Activated CD8-positive, alpha-beta T cell treated with anti-CD3 and anti-CD28 coated beads for 36 hours (primary cell): Measurements from ENCODE around the gene ZNF516. TPM values are rescaled to one million over a fixed set of nuclear protein-coding genes. Genes with fewer than 3 reads are reported as not detected.

Experiments
- ATAC-seq: fragments of 200-7000 bp; cut with Tn5 transposase; one replicate; pipeline ENCODE4 v1.10.0; 2021; ENCODE audit warnings: mild to moderate bottlenecking, moderate library complexity
- CTCF ChIA-PET: fragments of 350-600 bp; sonication (Branson Sonifier 250); formaldehyde crosslinking; loops from one replicate; lab custom pipeline; 2021; ENCODE audit warnings: antibody characterized with exemption; lab: Charles Lee
- POLR2A ChIA-PET: fragments of 350-600 bp; sonication (Branson Sonifier 250); formaldehyde crosslinking; loops from one replicate; lab custom pipeline; 2021; ENCODE audit warnings: antibody characterized with exemption; lab: Charles Lee
- DNase-seq: peaks from one replicate; pipeline ENCODE4 v3.0.0-alpha.2; 2020
- H3K27ac Mint-ChIP-seq: one replicate; pipeline ENCODE4 v1.8.0; 2021; ENCODE audit warnings: mild to moderate bottlenecking, mixed read lengths
- H3K27me3 Mint-ChIP-seq: one replicate; pipeline ENCODE4 v1.8.0; 2021; ENCODE audit warnings: mixed read lengths
- H3K36me3 Mint-ChIP-seq: one replicate; pipeline ENCODE4 v1.8.0; 2021; ENCODE audit warnings: low read depth, mixed read lengths
- H3K4me1 Mint-ChIP-seq: one replicate; pipeline ENCODE4 v1.8.0; 2021; ENCODE audit warnings: low read depth, mixed read lengths
- H3K4me3 Mint-ChIP-seq: one replicate; pipeline ENCODE4 v1.8.0; 2021; ENCODE audit warnings: mild to moderate bottlenecking, moderate library complexity, mixed read lengths
- H3K9me3 Mint-ChIP-seq: one replicate; pipeline ENCODE4 v1.8.0; 2021; ENCODE audit warnings: mixed read lengths
- intact Hi-C: fragments of 100-400 bp; cut with micrococcal nuclease; formaldehyde crosslinking; loops from one replicate; pipeline ENCODE4 v1.10.0; 2022
- total RNA-seq, 2 experiments: library from RNA; stranded (reverse); gene quantifications; one replicate each; pipeline ENCODE4 v1.2.3, GENCODE V29; 2021
- TF ChIP-seq, protein P1 (sequence below): fragments of 200-600 bp; IDR thresholded peaks from one replicate; pipeline ENCODE4 v1.8.0; 2022; ENCODE audit warnings: antibody characterized with exemption, mild to moderate bottlenecking

ZNF516 gene
- total RNA-seq, 2 experiments from 2014 or later: 7.0 to 10.5 TPM

DNA sequence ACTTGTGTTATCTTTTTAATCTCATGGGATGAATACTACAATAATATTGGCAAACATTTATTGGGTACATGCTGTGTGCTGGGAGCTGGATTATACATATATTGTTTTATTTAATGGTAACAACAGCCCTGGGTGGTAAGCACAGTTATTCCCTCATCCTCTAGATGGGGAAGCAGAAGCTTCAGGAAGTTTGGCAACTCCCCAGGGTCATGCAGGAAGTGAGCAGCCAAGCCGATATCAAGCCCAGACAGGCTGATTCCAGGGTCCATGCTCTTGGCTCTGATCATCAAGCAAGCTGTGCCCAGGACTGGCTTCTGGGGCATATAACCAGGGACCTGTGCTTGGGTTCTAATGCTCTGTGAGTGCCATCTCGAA, 155.8 kb downstream of the ZNF516 start:
- ChIA-PET CTCF (interaction anchor here (0.9 kb wide), 1 partner anchor 12 kb away, joined by 3 read pairs; no protein-coding TSS in a partner anchor), POLR2A (no interaction called here)
- H3K4me3 Mint-ChIP-seq: no peak overlapping the region
- H3K4me1 Mint-ChIP-seq: no peaks in the 10 kb centered on the region
- H3K27me3 Mint-ChIP-seq: peaks cover 2% of the 10 kb centered on the region
- no peaks in the 10 kb centered on the region for H3K36me3 Mint-ChIP-seq
- peaks cover 1% of the 10 kb centered on the region for H3K9me3 Mint-ChIP-seq
- intact Hi-C loops: no loop called here
- TF ChIP-seq, protein P1, sequence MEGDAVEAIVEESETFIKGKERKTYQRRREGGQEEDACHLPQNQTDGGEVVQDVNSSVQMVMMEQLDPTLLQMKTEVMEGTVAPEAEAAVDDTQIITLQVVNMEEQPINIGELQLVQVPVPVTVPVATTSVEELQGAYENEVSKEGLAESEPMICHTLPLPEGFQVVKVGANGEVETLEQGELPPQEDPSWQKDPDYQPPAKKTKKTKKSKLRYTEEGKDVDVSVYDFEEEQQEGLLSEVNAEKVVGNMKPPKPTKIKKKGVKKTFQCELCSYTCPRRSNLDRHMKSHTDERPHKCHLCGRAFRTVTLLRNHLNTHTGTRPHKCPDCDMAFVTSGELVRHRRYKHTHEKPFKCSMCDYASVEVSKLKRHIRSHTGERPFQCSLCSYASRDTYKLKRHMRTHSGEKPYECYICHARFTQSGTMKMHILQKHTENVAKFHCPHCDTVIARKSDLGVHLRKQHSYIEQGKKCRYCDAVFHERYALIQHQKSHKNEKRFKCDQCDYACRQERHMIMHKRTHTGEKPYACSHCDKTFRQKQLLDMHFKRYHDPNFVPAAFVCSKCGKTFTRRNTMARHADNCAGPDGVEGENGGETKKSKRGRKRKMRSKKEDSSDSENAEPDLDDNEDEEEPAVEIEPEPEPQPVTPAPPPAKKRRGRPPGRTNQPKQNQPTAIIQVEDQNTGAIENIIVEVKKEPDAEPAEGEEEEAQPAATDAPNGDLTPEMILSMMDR: no peak
- ATAC-seq (no peak), DNase-seq (no peak)
- H3K27ac Mint-ChIP-seq: no peak overlapping the region

DNA sequence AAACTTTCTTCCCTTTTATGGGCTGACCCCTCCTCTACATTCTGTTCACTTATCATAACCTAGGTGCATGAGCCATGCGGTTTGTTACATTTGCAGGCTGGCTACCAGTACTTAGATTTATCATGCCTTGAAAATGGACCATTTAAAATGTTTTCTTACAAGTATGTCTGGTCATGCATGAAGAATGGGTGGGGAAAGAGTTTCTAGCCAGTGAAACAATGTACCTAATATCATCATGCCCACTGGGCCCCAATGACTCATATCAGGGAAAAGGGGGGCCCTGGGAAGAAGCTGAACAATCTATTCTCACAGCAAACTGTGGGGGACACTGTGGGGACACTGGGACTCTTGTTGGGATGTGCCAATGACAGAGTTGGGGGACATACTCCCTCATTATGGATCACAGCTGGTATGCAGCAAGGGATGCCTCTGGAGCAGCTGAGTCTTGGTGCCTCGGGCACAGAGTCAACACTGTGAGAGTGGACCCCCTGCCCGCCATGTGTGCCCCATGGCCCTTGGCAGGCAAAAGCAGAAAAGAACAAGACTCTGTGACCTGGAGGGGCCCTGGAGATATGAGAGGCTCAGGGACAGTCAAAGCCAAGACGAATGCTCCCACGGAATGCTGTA, 156.3 kb downstream of the ZNF516 start:
- no peak overlapping the region for H3K4me3 Mint-ChIP-seq
- no peaks in the 10 kb centered on the region for H3K4me1 Mint-ChIP-seq
- TF ChIP-seq, protein P1: no peak
- POLR2A ChIA-PET: no interaction called here
- CTCF ChIA-PET: interaction anchor here (0.5 to 0.9 kb wide), 2 partner anchors 9 to 12 kb away, joined by 3 read pairs; no protein-coding TSS in a partner anchor
- peaks cover 2% of the 10 kb centered on the region for H3K27me3 Mint-ChIP-seq
- intact Hi-C loops: no loop called here
- no peak for DNase-seq
- no peak for ATAC-seq
- H3K9me3 Mint-ChIP-seq: peaks cover 1% of the 10 kb centered on the region
- H3K27ac Mint-ChIP-seq: no peak overlapping the region
- H3K36me3 Mint-ChIP-seq: no peaks in the 10 kb centered on the region

DNA sequence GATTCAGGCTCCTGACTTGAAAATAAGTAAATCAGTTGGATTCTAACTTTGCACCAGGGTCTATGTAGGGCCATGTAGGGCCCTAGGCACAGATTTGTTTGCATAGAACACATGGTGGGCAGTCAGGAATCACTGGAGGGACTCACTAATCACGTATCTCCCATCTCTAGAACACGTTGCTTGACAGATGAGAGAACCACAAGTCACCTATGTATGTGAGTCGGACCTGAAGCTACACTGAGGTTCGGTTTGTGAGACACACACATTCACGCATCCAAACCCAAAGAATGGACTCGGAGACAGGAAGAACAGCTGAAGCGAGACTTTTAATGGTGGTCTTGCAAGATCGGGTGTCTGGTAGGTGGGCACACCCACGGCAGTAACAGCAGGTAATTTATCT, 157.0 kb downstream of the ZNF516 start:
- H3K4me1 Mint-ChIP-seq: no peaks in the 10 kb centered on the region
- intact Hi-C loops: no loop called here
- TF ChIP-seq, protein P1: no peak
- ATAC-seq: no peak
- no peaks in the 10 kb centered on the region for H3K36me3 Mint-ChIP-seq
- H3K9me3 Mint-ChIP-seq: peaks cover 1% of the 10 kb centered on the region
- ChIA-PET CTCF (interaction anchor here (0.5 kb wide), 1 partner anchor 8 kb away, joined by 3 read pairs; no protein-coding TSS in a partner anchor), POLR2A (no interaction called here)
- no peak overlapping the region for H3K4me3 Mint-ChIP-seq
- no peak overlapping the region for H3K27ac Mint-ChIP-seq
- DNase-seq: no peak
- peaks cover 2% of the 10 kb centered on the region for H3K27me3 Mint-ChIP-seq

DNA sequence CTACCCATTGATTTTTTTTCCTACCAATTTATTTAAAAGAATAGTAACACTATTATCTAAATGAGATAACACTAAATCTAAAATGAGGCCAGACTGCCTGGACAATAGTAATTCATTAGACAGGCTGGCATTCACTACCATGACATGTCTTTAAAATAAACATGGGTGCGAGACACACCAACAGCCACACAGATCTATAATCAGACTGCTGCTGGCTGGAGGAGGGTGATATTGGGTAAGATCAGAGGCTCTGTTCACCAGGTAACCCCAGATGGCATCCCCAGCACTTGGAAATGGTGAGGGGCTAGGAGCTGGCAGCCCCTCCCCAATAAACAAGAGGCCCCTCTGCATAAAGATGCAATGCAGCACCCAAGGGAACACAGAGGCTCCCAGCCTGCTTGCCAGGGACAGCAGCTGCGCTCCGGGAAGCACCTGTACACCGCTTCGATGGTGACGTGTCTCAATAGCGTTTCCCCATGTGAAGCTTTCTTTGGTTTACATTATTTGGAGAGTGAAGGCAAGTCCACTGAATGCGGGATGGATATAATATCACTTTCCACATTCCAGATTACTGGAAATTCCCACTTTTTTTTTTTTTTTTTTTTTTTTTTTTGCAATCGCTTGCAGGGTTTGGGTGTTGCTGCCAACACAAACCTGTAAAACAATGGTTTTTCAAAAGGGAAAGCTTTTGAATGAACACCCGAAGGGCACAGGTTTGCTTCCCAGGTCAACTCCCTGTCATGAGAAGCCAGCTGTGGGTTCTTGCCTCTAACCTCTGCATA, 159.0 kb downstream of the ZNF516 start:
- POLR2A ChIA-PET: interaction anchor here (0.6 kb wide), 1 partner anchor 27 kb away, joined by 3 read pairs; no protein-coding TSS in a partner anchor
- Mint-ChIP-seq H3K4me3 (no peak overlapping the region), H3K4me1 (no peaks in the 10 kb centered on the region), H3K27me3 (peaks cover 2% of the 10 kb centered on the region), H3K9me3 (peaks cover 10% of the 10 kb centered on the region), H3K36me3 (no peaks in the 10 kb centered on the region), H3K27ac (no peak overlapping the region)
- TF ChIP-seq, protein P1: no peak
- intact Hi-C loops: no loop called here
- no peak for DNase-seq
- CTCF ChIA-PET: no interaction called here
- ATAC-seq: no peak

DNA sequence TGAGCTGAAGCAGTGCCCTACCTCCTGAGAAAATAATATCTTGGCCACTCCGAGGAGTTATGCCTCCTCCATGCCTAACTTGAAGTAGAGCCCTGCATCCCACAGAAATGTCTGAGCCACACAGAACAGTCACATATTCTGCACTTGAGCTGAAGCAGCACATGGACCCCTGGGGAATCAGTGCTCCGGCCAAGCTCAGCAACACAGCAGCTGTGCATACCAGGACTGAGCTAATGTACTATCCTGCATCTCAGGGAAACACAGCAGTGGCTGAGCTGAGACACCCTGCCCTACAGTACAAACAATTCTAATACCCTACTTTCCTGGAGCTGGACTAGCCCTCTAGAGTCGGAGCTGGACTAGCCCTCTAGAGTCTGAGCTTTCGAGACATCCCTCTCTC, 166.9 kb downstream of the ZNF516 start:
- intact Hi-C loops: no loop called here
- no peak overlapping the region for H3K4me3 Mint-ChIP-seq
- peaks cover 23% of the 10 kb centered on the region for H3K9me3 Mint-ChIP-seq
- TF ChIP-seq, protein P1: no peak
- ATAC-seq (no peak), DNase-seq (no peak)
- H3K27me3 Mint-ChIP-seq: peaks cover 9% of the 10 kb centered on the region
- no peaks in the 10 kb centered on the region for H3K36me3 Mint-ChIP-seq
- ChIA-PET CTCF (no interaction called here), POLR2A (no interaction called here)
- no peaks in the 10 kb centered on the region for H3K4me1 Mint-ChIP-seq
- no peak overlapping the region for H3K27ac Mint-ChIP-seq
